ENCODE results near the gene PCYT1B.

DNA sequence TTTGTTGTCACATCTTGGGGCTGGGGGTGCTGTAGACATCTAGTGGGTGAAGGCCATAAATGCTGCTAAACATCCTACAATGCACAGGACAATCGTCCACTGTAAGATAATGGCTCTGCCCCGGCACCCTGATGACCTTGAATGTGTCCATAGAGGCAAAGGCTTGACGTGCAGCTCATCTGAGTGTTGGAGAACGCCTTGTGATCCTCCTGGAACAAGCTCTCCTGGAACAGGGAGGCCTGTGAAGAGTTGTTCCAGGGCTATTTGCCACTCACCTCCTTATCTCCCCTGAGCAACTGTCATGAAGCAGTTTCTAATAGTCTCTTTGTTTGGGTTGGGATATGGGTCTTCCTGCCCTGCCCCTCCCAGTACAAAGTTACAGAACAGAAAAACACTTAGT, 15.2 kb upstream of the PCYT1B start:
- TF ChIP-seq POLR2A (IDR thresholded peaks at IDR 0.05) = no peak
- TF ChIP-seq, protein P1, sequence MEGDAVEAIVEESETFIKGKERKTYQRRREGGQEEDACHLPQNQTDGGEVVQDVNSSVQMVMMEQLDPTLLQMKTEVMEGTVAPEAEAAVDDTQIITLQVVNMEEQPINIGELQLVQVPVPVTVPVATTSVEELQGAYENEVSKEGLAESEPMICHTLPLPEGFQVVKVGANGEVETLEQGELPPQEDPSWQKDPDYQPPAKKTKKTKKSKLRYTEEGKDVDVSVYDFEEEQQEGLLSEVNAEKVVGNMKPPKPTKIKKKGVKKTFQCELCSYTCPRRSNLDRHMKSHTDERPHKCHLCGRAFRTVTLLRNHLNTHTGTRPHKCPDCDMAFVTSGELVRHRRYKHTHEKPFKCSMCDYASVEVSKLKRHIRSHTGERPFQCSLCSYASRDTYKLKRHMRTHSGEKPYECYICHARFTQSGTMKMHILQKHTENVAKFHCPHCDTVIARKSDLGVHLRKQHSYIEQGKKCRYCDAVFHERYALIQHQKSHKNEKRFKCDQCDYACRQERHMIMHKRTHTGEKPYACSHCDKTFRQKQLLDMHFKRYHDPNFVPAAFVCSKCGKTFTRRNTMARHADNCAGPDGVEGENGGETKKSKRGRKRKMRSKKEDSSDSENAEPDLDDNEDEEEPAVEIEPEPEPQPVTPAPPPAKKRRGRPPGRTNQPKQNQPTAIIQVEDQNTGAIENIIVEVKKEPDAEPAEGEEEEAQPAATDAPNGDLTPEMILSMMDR (IDR thresholded peaks at IDR 0.05) = no peak

Data from heart left ventricle (tissue), 13 donors.